Thymus (tissue), 11 donors: ENCODE results near the gene GLS2. TPM values are rescaled to one million over a fixed set of nuclear protein-coding genes. Genes with fewer than 3 reads are reported as not detected.
A peak's percentile ranks its signal among the peaks of the same experiment; 100 is the strongest.

Source experiments
- DNase-seq, 9 donors: peaks; one replicate each; pipeline ENCODE4 v3.0.0-alpha.2; 2013; ENCODE audit warnings: low spot score in 9 of 9, low read depth in 6 of 9, missing footprints in 1 of 9
- H3K27ac ChIP-seq, 2 donors: one replicate each; pipeline ENCODE4 v1.5.1; 2013; ENCODE audit warnings: control low read depth in 1 of 2, low read depth in 1 of 2, low read length in 1 of 2, mild to moderate bottlenecking in 1 of 2, moderate library complexity in 1 of 2
- H3K27me3 ChIP-seq, 2 donors: one replicate each; pipeline ENCODE4 v1.5.1; 2013; ENCODE audit warnings: low read length in 1 of 2; ENCODE audit not compliant: control insufficient read depth in 2 of 2, insufficient read depth in 1 of 2
- H3K36me3 ChIP-seq, 2 donors: one replicate each; pipeline ENCODE4 v1.5.1; 2013; ENCODE audit warnings: low read length in 1 of 2, mild to moderate bottlenecking in 1 of 2, moderate library complexity in 1 of 2; ENCODE audit not compliant: control insufficient read depth in 2 of 2, insufficient read depth in 2 of 2
- H3K4me1 ChIP-seq, 2 donors: one replicate each; pipeline ENCODE4 v1.5.1; 2013; ENCODE audit warnings: low read length in 2 of 2; ENCODE audit not compliant: control insufficient read depth in 2 of 2, insufficient read depth in 2 of 2
- H3K4me3 ChIP-seq, 2 donors: one replicate each; pipeline ENCODE4 v1.5.1; 2013; ENCODE audit warnings: low read length in 2 of 2, control low read depth in 1 of 2, mild to moderate bottlenecking in 1 of 2
- H3K9me3 ChIP-seq, 2 donors: one replicate each; pipeline ENCODE4 v1.5.1; 2013; ENCODE audit warnings: low read length in 1 of 2, mild to moderate bottlenecking in 1 of 2; ENCODE audit not compliant: control insufficient read depth in 2 of 2, insufficient read depth in 1 of 2
- WGBS: extraction: QIAGEN DNeasy Blood & Tissue Kit; methylation state at CpG from one replicate; pipeline ENCODE4 v1.1.7; 2013; 5-methylcytosine and 5-hydroxymethylcytosine counted together
- polyA plus RNA-seq: library from polyadenylated mRNA; stranded (reverse); fragments of 200-250 nt; gene quantifications from one replicate; pipeline ENCODE4 v1.2.3, GENCODE V29; 2013
- total RNA-seq: library from RNA; stranded (reverse); fragments of 120-200 nt; gene quantifications from one replicate; pipeline ENCODE4 v1.2.4, GENCODE V29; 2013
- donor health status: healthy.

Gene GLS2
- total and polyA plus RNA-seq, 2 donors = 1.0 to 2.6 TPM

DNA sequence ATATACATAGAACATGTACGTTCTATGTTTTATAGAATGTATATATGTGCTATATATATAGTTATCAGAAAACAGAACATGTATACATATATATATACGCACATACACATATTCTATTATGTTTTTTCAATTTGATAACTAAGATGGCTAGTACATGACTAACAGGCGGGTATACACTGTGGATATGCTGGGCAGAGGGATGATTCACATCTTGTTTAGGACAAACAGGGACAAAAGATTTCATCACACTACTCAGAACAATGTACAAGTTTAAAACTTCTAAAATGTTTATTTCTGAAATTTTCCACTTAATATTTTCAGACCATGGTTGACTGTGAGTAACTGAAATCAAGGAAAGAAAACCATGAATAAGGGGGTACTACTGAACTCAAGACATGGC is 56.1 kb downstream of the GLS2 start:
- Histone ChIP-seq H3K9me3 (no peaks in the 10 kb centered on the region), H3K4me3 (no peak overlapping the region), H3K36me3 (peaks cover 44 to 48% of the 10 kb centered on the region in 2 donors), H3K27me3 (no peaks in the 10 kb centered on the region), H3K4me1 (no peaks in the 10 kb centered on the region), H3K27ac (no peak overlapping the region)
- no peak for DNase-seq
- 99% methylated on average over 3 of the region's 3 CpGs for WGBS

DNA sequence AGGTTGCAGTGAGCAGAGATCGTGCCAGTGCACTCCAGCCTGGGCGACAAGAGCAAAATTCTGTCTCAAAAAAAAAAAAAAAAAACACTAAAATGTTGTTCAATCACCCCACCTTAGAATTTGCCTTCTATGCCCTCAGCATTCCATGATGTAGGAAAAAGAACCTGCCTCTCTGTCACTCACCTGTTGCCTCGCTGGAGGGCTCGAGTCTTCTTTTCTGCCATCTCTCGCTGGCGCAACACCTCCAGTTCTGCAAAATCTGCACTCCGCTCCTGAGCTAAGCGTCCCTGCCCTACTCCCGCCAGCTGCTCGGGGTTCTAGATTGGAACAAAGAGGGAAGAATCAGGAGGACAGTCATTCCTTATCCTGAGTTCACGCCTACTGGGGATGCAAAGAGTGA is 56.7 kb downstream of the GLS2 start:
- H3K36me3 ChIP-seq = peaks cover 44 to 50% of the 10 kb centered on the region in 2 donors
- WGBS = 99% methylated on average over 11 of the region's 11 CpGs
- no peak for DNase-seq

GRCh38 chr12:56425940-56426438 is 62.0 kb downstream of the GLS2 start:
- Histone ChIP-seq H3K4me3 (no peak overlapping the region), H3K9me3 (no peaks in the 10 kb centered on the region), H3K4me1 (peaks cover 0 to 9% of the 10 kb centered on the region in 2 donors), H3K27ac (no peak overlapping the region), H3K27me3 (no peaks in the 10 kb centered on the region), H3K36me3 (peaks cover 58 to 72% of the 10 kb centered on the region in 2 donors)
- 66% methylated on average over 3 of the region's 3 CpGs for WGBS
- DNase-seq = no peak

More for the DNA sequence above, 56.7 kb downstream of the GLS2 start:
- Histone ChIP-seq H3K27me3 (no peaks in the 10 kb centered on the region), H3K27ac (no peak overlapping the region), H3K4me1 (no peaks in the 10 kb centered on the region), H3K4me3 (no peak overlapping the region), H3K9me3 (no peaks in the 10 kb centered on the region)

GRCh38 chr12:56425193-56425592 is 62.8 kb downstream of the GLS2 start:
- peak in 4 of 9 donors; percentile 6 to 38 (median 18) for DNase-seq
- WGBS = 76% methylated on average over 1 of the region's 1 CpG
- no peaks in the 10 kb centered on the region for H3K27me3 ChIP-seq
- no peak overlapping the region for H3K27ac ChIP-seq
- no peaks in the 10 kb centered on the region for H3K9me3 ChIP-seq
- peaks cover 0 to 9% of the 10 kb centered on the region in 2 donors for H3K4me1 ChIP-seq
- H3K36me3 ChIP-seq = peaks cover 61 to 73% of the 10 kb centered on the region in 2 donors
- H3K4me3 ChIP-seq = no peak overlapping the region

Other genes with a start within 250 kb of the GLS2 start
- gene ANKRD52, start 229.8 kb downstream of the GLS2 start, total RNA-seq = 2.9 TPM
- gene ANKRD52, start 229.8 kb downstream of the GLS2 start, polyA plus RNA-seq = 7.9 TPM
- 9.4 TPM for gene COQ10A, start 221.2 kb downstream of the GLS2 start, total RNA-seq
- gene COQ10A, start 221.2 kb downstream of the GLS2 start, polyA plus RNA-seq = 24.9 TPM
- gene CS, start 187.8 kb downstream of the GLS2 start, total RNA-seq = 46.3 TPM
- gene CS, start 187.8 kb downstream of the GLS2 start, polyA plus RNA-seq = 53.6 TPM
- 92.4 TPM for gene CNPY2, start 172.2 kb downstream of the GLS2 start, total RNA-seq
- 83.1 TPM for gene CNPY2, start 172.2 kb downstream of the GLS2 start, polyA plus RNA-seq
- 36.3 TPM for gene PAN2, start 154.2 kb downstream of the GLS2 start, total RNA-seq
- gene PAN2, start 154.2 kb downstream of the GLS2 start, polyA plus RNA-seq = 71.4 TPM
- gene IL23A, start 149.3 kb downstream of the GLS2 start, total RNA-seq = 14.4 TPM
- gene IL23A, start 149.3 kb downstream of the GLS2 start, polyA plus RNA-seq = 11.6 TPM
- gene STAT2, start 128.1 kb downstream of the GLS2 start, total RNA-seq = 73.3 TPM
- 102 TPM for gene STAT2, start 128.1 kb downstream of the GLS2 start, polyA plus RNA-seq
- not detected for gene APOF, start 125.3 kb downstream of the GLS2 start, total RNA-seq
- gene APOF, start 125.3 kb downstream of the GLS2 start, polyA plus RNA-seq = not detected
- 15.8 TPM for gene TIMELESS, start 38.7 kb downstream of the GLS2 start, total RNA-seq
- gene TIMELESS, start 38.7 kb downstream of the GLS2 start, polyA plus RNA-seq = 8.4 TPM
- gene MIP, start 33.5 kb downstream of the GLS2 start, total RNA-seq = 0.09 TPM
- 0.02 TPM for gene MIP, start 33.5 kb downstream of the GLS2 start, polyA plus RNA-seq
- gene SPRYD4, start 19.6 kb downstream of the GLS2 start, total RNA-seq = 1.2 TPM
- gene SPRYD4, start 19.6 kb downstream of the GLS2 start, polyA plus RNA-seq = 1.8 TPM
- gene RBMS2, start 33.7 kb upstream of the GLS2 start, total RNA-seq = 3.2 TPM
- gene RBMS2, start 33.7 kb upstream of the GLS2 start, polyA plus RNA-seq = 4.9 TPM
- 18.0 TPM for gene BAZ2A, start 142.2 kb upstream of the GLS2 start, total RNA-seq
- gene BAZ2A, start 142.2 kb upstream of the GLS2 start, polyA plus RNA-seq = 29.8 TPM
- gene ATP5F1B, start 157.8 kb upstream of the GLS2 start, total RNA-seq = 680 TPM
- 263 TPM for gene ATP5F1B, start 157.8 kb upstream of the GLS2 start, polyA plus RNA-seq
- gene PTGES3, start 200.1 kb upstream of the GLS2 start, total RNA-seq = 101 TPM
- 161 TPM for gene PTGES3, start 200.1 kb upstream of the GLS2 start, polyA plus RNA-seq
- 2,524 TPM for gene NACA, start 237.1 kb upstream of the GLS2 start, total RNA-seq
- gene NACA, start 237.1 kb upstream of the GLS2 start, polyA plus RNA-seq = 3,035 TPM